Endothelial cell of umbilical vein (primary cell): Measurements from ENCODE around the gene DUS2. TPM values are rescaled to one million over a fixed set of nuclear protein-coding genes. Genes with fewer than 3 reads are reported as not detected.
A peak's percentile ranks its signal among the peaks of the same experiment; 100 is the strongest.

Experiments used
- BruUV-seq: library from RNA; stranded (reverse); fragments of 400-500 nt; replicated peaks from 2 replicates; lab custom pipeline; 2021; lab: Mats Ljungman, UMichigan
- CTCF ChIA-PET: fragments of 300-600, 350-600 bp; sonication (Branson Sonifier 250); formaldehyde crosslinking; loops from one replicate; lab custom pipeline; 2021; ENCODE audit warnings: antibody characterized with exemption, inconsistent platforms; lab: Charles Lee
- POLR2A ChIA-PET: fragments of 300-600, 350-600 bp; sonication (Branson Sonifier 250); formaldehyde crosslinking; loops from one replicate; lab custom pipeline; 2021; ENCODE audit warnings: antibody characterized with exemption, inconsistent platforms; lab: Charles Lee
- DNase-seq: peaks from one replicate; pipeline ENCODE4 v3.0.0-alpha.2; 2011; ENCODE audit warnings: low read depth, low spot score
- FAIRE-seq: peaks from 2 replicates; lab custom pipeline; 2011; peaks lifted over from hg19 to GRCh38; lab: Jason Lieb, UNC
- H2AFZ ChIP-seq: 2 replicates; pipeline ENCODE4 v1.6.0; 2012; ENCODE audit warnings: low read depth, low read length, control low read depth, inconsistent platforms
- H3K27ac ChIP-seq: 2 replicates; pipeline ENCODE4 v1.5.1; 2011; ENCODE audit warnings: low read depth, mild to moderate bottlenecking, control low read depth, low read length, moderate library complexity; ENCODE audit not compliant: insufficient read depth
- H3K27me3 ChIP-seq, 2 experiments: 2 replicates each; pipeline versions ENCODE4 v1.6.0 to v1.6.1; 2011; ENCODE audit warnings: low read length in 2 of 2, mixed read lengths in 1 of 2; ENCODE audit not compliant: control insufficient read depth in 2 of 2, insufficient read depth in 2 of 2
- H3K36me3 ChIP-seq, 2 experiments: 2 replicates in 1 of 2; 3 replicates in 1 of 2; pipeline ENCODE4 v1.5.1; 2011; ENCODE audit warnings: low read length in 2 of 2, mild to moderate bottlenecking in 1 of 2, moderate library complexity in 1 of 2; ENCODE audit not compliant: control insufficient read depth in 2 of 2, insufficient read depth in 2 of 2; ENCODE audit errors: extremely low read depth in 1 of 2
- H3K4me1 ChIP-seq: 3 replicates; pipeline ENCODE4 v1.5.1; 2011; ENCODE audit warnings: mild to moderate bottlenecking, low read length; ENCODE audit not compliant: control insufficient read depth, insufficient read depth; ENCODE audit errors: extremely low read depth
- H3K4me2 ChIP-seq: 2 replicates; pipeline ENCODE4 v1.6.1; 2011; ENCODE audit warnings: low read length, control low read depth, mixed read lengths; ENCODE audit not compliant: insufficient read depth
- H3K4me3 ChIP-seq, 3 experiments: fragments of 200-600 bp in 1 of 3; sonication (generic), shearing (Covaris generic) in 1 of 3; replicated peaks in 1 of 3; 2 replicates each; pipeline ENCODE4 v1.5.1; 2011 to 2016; ENCODE audit warnings: control low read depth in 3 of 3, low read length in 3 of 3, mild to moderate bottlenecking in 2 of 3, inconsistent platforms in 1 of 3, low read depth in 1 of 3, moderate library complexity in 1 of 3; ENCODE audit not compliant: insufficient read depth in 1 of 3
- H3K79me2 ChIP-seq: 2 replicates; pipeline ENCODE4 v1.6.0; 2012; ENCODE audit warnings: low read length, inconsistent platforms; ENCODE audit not compliant: control insufficient read depth, insufficient read depth
- H3K9ac ChIP-seq: replicated peaks from 2 replicates; pipeline ENCODE3; 2011; ENCODE audit warnings: low read length, control low read depth; ENCODE audit not compliant: insufficient read depth; ENCODE audit errors: extremely low read depth
- H3K9me1 ChIP-seq: replicated peaks from 3 replicates; pipeline ENCODE4 v1.6.0; 2011; ENCODE audit warnings: mild to moderate bottlenecking, low read length; ENCODE audit not compliant: control insufficient read depth, insufficient read depth; ENCODE audit errors: extremely low read depth
- H3K9me3 ChIP-seq: replicated peaks from 2 replicates; pipeline ENCODE4 v1.5.1; 2012; ENCODE audit warnings: low read length, inconsistent platforms; ENCODE audit not compliant: control insufficient read depth, insufficient read depth
- H4K20me1 ChIP-seq: replicated peaks from 2 replicates; pipeline ENCODE3; 2011; ENCODE audit warnings: mild to moderate bottlenecking, low read length; ENCODE audit not compliant: control insufficient read depth, insufficient read depth; ENCODE audit errors: extremely low read depth
- CTCF ChIP-seq, 2 donors: IDR thresholded peaks; 1 replicate in 1 of 2; 2 replicates in 1 of 2; pipeline ENCODE4 v1.5.1; 2011; ENCODE audit warnings: low read length in 2 of 2, mild to moderate bottlenecking in 2 of 2, moderate library complexity in 2 of 2, control low read depth in 1 of 2, inconsistent platforms in 1 of 2, low read depth in 1 of 2; ENCODE audit not compliant: insufficient read depth in 1 of 2; ENCODE audit errors: extremely low read depth in 1 of 2
- EZH2 ChIP-seq: IDR thresholded peaks from 2 replicates; pipeline ENCODE4 v1.6.1; 2012; ENCODE audit warnings: borderline replicate concordance, low read depth, mild to moderate bottlenecking, moderate library complexity, low read length, inconsistent platforms; ENCODE audit not compliant: severe bottlenecking
- GATA2 ChIP-seq: IDR thresholded peaks from 2 replicates; pipeline ENCODE4 v1.7.0; 2011; ENCODE audit warnings: low read depth, mild to moderate bottlenecking, moderate library complexity, mixed read lengths, low read length; ENCODE audit not compliant: insufficient read length, insufficient read depth
- JUN ChIP-seq: IDR thresholded peaks from 2 replicates; pipeline ENCODE4 v1.6.1; 2011; ENCODE audit warnings: borderline replicate concordance, low read depth; ENCODE audit not compliant: insufficient read length, insufficient read depth
- POLR2AphosphoS5 ChIP-seq: IDR thresholded peaks from 2 replicates; pipeline ENCODE4 v1.6.1; 2012; ENCODE audit warnings: low read depth, mild to moderate bottlenecking, control low read depth, low read length, moderate library complexity; ENCODE audit not compliant: insufficient read depth
- dilution Hi-C: fragments of 300-500 bp; cut with MboI; formaldehyde crosslinking; loops from one replicate; pipeline ENCODE4 v1.15.0; 2019; ENCODE audit warnings: low sequenced_read_pairs; ENCODE audit not compliant: extremely low pct_ligation_motif_present
- intact Hi-C: fragments of 100-400 bp; cut with micrococcal nuclease; formaldehyde crosslinking; loops from one replicate; pipeline ENCODE4 v1.10.0; 2022
- polyA plus RNA-seq, 4 experiments: library from polyadenylated mRNA; depleted of rRNA in 3 of 4; stranded (reverse) in 3 of 4; unstranded in 1 of 4; fragments of >200 nt; gene quantifications; 2 replicates each; pipeline versions ENCODE4 v1.2.1 to v1.2.3, GENCODE V29; 2011 to 2012; ENCODE audit warnings: missing spikeins in 1 of 4
- total RNA-seq: library from RNA; stranded (reverse); gene quantifications from 2 replicates; pipeline ENCODE4 v1.2.3, GENCODE V29; 2021

The DUS2 gene
- total and polyA plus RNA-seq, 2 donors (not counting 3 experiments of a cell fraction or from before 2014, with no cell fraction given), result 16.4 to 21.7 TPM

GRCh38 chr16:68013440-68013839 is 9.6 kb upstream of the DUS2 start:
- no peaks in the 10 kb centered on the region for H3K79me2 ChIP-seq
- H4K20me1 ChIP-seq, result no peaks in the 10 kb centered on the region
- DNase-seq, result peak; percentile 41
- no peak overlapping the region for H3K9ac ChIP-seq
- ChIA-PET CTCF (interaction anchor here (1.1 to 1.2 kb wide), 2 partner anchors 12 to 30 kb away, joined by 3 read pairs; no protein-coding TSS in a partner anchor), POLR2A (no interaction called here)
- no peak for TF ChIP-seq CTCF (IDR thresholded peaks at IDR 0.05; ENCODE audit: extremely low read depth in 1 of 2, insufficient read depth in 1 of 2, low read depth in 1 of 2, low read length in 2 of 2)
- peaks cover 7% of the 10 kb centered on the region for H3K4me1 ChIP-seq
- FAIRE-seq, result peak; percentile 44
- no peaks in the 10 kb centered on the region for H3K36me3 ChIP-seq
- BruUV-seq, result no TSS peak
- dilution Hi-C loops, result no loop called here
- H3K4me2 ChIP-seq, result peak overlapping the region; percentile 29
- H3K9me1 ChIP-seq, result no peaks in the 10 kb centered on the region
- no peaks in the 10 kb centered on the region for H3K27me3 ChIP-seq
- no peak overlapping the region for H3K27ac ChIP-seq
- H2AFZ ChIP-seq, result peak overlapping the region; percentile 75
- no peaks in the 10 kb centered on the region for H3K9me3 ChIP-seq
- no peak overlapping the region for H3K4me3 ChIP-seq
- intact Hi-C loops, result no loop called here

- Histone ChIP-seq H2AFZ (no peak within 1 kb of the TSS), H4K20me1 (no peaks in the 10 kb centered on the region), H3K9me3 (no peaks in the 10 kb centered on the region), H3K4me1 (peaks cover 7% of the 10 kb centered on the region), H3K4me3 (no peak within 1 kb of the TSS), H3K27ac (no peak within 1 kb of the TSS), H3K27me3 (no peaks in the 10 kb centered on the region), H3K9ac (no peak within 1 kb of the TSS), H3K79me2 (no peaks in the 10 kb centered on the region), H3K36me3 (no peaks in the 10 kb centered on the region), H3K9me1 (no peaks in the 10 kb centered on the region), H3K4me2 (no peak within 1 kb of the TSS)
- POLR2A ChIA-PET, result no interaction called here
- TF ChIP-seq JUN, result no peak
- TF ChIP-seq GATA2, result no peak
- no peak for TF ChIP-seq CTCF (IDR thresholded peaks at IDR 0.05; ENCODE audit: extremely low read depth in 1 of 2, insufficient read depth in 1 of 2, low read depth in 1 of 2, low read length in 2 of 2)
- TF ChIP-seq POLR2AphosphoS5, result no peak
- no peak for TF ChIP-seq EZH2
- intact Hi-C loops, result no loop called here
- BruUV-seq, result no TSS peak
- no peak for DNase-seq
- dilution Hi-C loops, result no loop called here
- FAIRE-seq, result no peak
- CTCF ChIA-PET, result interaction anchor here (0.5 to 2.2 kb wide), 4 partner anchors 10 to 214 kb away, joined by 3 to 9 read pairs (median 3); no protein-coding TSS in a partner anchor
Measured at GRCh38 chr16:68015681-68016080, 7.4 kb upstream of the DUS2 start, which contains the start of gene DPEP2NB. TSS of gene DPEP2NB (minus strand) at chr16:68015911. CDS start at chr16:68015770, 141 bp downstream.
